Effector memory CD4-positive, alpha-beta T cell (primary cell): ENCODE results near the gene RPL35.
"Not testable (repeated sequence)": the region's sequence is repeated elsewhere in the genome, so short reads cannot be mapped to it uniquely, and the experiment has no call there.

ENCODE experiments used
- DNase-seq, 3 donors: peaks; one replicate each; pipeline ENCODE4 v3.0.0-alpha.2; 2020
- H3K27ac ChIP-seq: 2 replicates; pipeline ENCODE4 v1.7.0; 2013; ENCODE audit warnings: mild to moderate bottlenecking, low read length, moderate library complexity; ENCODE audit not compliant: insufficient read depth, poor library complexity, severe bottlenecking
- H3K27me3 ChIP-seq: replicated peaks from 2 replicates; pipeline ENCODE4 v1.7.0; 2013; ENCODE audit warnings: mild to moderate bottlenecking, low read length; ENCODE audit not compliant: insufficient read depth, control insufficient read depth, poor library complexity, severe bottlenecking
- H3K36me3 ChIP-seq: 2 replicates; pipeline ENCODE4 v1.7.0; 2013; ENCODE audit warnings: mild to moderate bottlenecking, low read length, moderate library complexity; ENCODE audit not compliant: control insufficient read depth, insufficient read depth
- H3K4me1 ChIP-seq: 2 replicates; pipeline ENCODE4 v1.7.0; 2013; ENCODE audit warnings: low read length, mild to moderate bottlenecking; ENCODE audit not compliant: control insufficient read depth, insufficient read depth, poor library complexity, severe bottlenecking
- H3K4me3 ChIP-seq: 2 replicates; pipeline ENCODE4 v1.7.0; 2013; ENCODE audit warnings: low read length, low read depth, mild to moderate bottlenecking; ENCODE audit not compliant: insufficient read depth, poor library complexity, severe bottlenecking
- H3K9me3 ChIP-seq: 2 replicates; pipeline ENCODE4 v1.7.0; 2013; ENCODE audit warnings: mild to moderate bottlenecking, low read length, moderate library complexity; ENCODE audit not compliant: control insufficient read depth

Gene RPL35

GRCh38 chr9:124840300-124840833, 21.4 kb downstream of the RPL35 start:
- DNase-seq = no peak
- no peak overlapping the region for H3K27ac ChIP-seq

GRCh38 chr9:124839612-124840299, 22.0 kb downstream of the RPL35 start:
- Histone ChIP-seq H3K27ac (no peak overlapping the region), H3K27me3 (no peaks in the 10 kb centered on the region), H3K4me1 (no peaks in the 10 kb centered on the region), H3K4me3 (no peak overlapping the region), H3K36me3 (no peaks in the 10 kb centered on the region), H3K9me3 (no peaks in the 10 kb centered on the region)
- DNase-seq = no peak

More at GRCh38 chr9:124840300-124840833, 21.4 kb downstream of the RPL35 start:
- Histone ChIP-seq H3K27me3 (no peaks in the 10 kb centered on the region), H3K9me3 (no peaks in the 10 kb centered on the region), H3K4me1 (no peaks in the 10 kb centered on the region), H3K36me3 (no peaks in the 10 kb centered on the region), H3K4me3 (no peak overlapping the region)

GRCh38 chr9:124838567-124839275, 23.0 kb downstream of the RPL35 start:
- not testable (repeated sequence) for H3K36me3 ChIP-seq, H3K4me3 ChIP-seq, H3K27ac ChIP-seq, H3K9me3 ChIP-seq, DNase-seq, H3K4me1 ChIP-seq, H3K27me3 ChIP-seq

- not testable (repeated sequence) for H3K36me3 ChIP-seq, H3K9me3 ChIP-seq, H3K27ac ChIP-seq, DNase-seq, H3K27me3 ChIP-seq, H3K4me3 ChIP-seq, H3K4me1 ChIP-seq
Measured at GRCh38 chr9:124838132-124838531, 23.6 kb downstream of the RPL35 start.

GRCh38 chr9:124835026-124835557, 26.7 kb downstream of the RPL35 start:
- no peak for DNase-seq
- H3K4me3 ChIP-seq = no peak overlapping the region
- no peaks in the 10 kb centered on the region for H3K36me3 ChIP-seq
- no peaks in the 10 kb centered on the region for H3K27me3 ChIP-seq
- H3K27ac ChIP-seq = no peak overlapping the region
- no peaks in the 10 kb centered on the region for H3K4me1 ChIP-seq
- H3K9me3 ChIP-seq = no peaks in the 10 kb centered on the region

GRCh38 chr9:124834591-124834990, 27.2 kb downstream of the RPL35 start:
- H3K9me3 ChIP-seq = no peaks in the 10 kb centered on the region
- H3K4me3 ChIP-seq = no peak overlapping the region
- no peak for DNase-seq
- H3K4me1 ChIP-seq = no peaks in the 10 kb centered on the region
- no peaks in the 10 kb centered on the region for H3K36me3 ChIP-seq
- H3K27me3 ChIP-seq = no peaks in the 10 kb centered on the region
- no peak overlapping the region for H3K27ac ChIP-seq

DNA sequence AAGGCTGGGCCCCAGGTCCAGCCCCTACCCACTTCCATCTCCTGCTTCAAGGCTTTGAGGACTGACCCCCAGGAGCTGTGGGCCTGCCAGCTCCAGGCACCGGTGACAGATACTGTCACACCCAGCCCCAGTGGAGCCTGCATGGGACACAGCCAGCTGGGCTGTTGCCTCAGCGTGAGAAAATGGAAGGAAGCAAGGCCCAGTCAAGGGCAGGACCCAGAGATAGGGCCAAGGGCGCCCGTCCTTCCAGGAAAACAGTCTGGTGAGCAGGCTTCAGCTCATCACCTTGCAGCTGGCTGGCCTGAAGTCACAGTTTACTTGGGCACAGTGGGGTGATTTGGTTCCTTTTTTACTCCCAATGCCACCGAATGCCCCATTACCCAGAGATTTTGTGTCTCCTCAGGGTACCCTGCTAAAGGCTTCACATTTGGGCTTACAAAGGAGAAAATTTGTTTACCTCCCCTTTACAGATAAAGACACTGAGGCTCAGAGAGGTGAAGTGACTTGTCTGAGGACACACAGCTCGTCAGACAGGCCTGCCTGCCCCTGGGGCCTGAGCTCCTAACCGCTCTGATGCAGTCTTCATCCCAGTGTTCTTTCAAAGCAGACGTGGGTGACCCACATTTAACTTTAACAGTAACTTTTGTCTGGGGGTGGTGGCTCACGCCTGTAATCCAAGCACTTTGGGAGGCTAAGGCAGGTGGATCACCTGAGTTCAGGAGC, 30.0 kb downstream of the RPL35 start:
- DNase-seq = no peak
- Histone ChIP-seq H3K27me3 (no peaks in the 10 kb centered on the region), H3K36me3 (no peaks in the 10 kb centered on the region), H3K4me1 (no peaks in the 10 kb centered on the region), H3K27ac (no peak overlapping the region), H3K9me3 (no peaks in the 10 kb centered on the region), H3K4me3 (no peak overlapping the region)

DNA sequence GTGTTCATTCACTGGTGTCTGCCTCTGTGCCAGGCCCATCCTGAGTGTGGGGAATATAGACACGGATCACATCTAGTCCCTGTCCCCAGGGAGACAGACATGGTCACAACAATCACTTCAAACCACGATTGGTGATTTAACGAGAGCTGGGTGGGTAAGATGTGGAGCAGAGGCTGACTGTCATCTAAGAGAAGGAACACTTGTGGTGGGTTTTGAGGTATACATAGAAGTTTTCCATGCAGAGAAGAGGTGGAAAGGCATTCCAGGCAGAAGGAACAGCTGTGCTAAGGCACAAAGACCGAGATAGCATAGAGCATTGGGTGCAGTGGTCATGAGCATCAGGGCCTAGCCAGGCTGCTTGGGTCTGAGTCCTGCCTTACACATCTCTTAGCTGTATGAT, 31.2 kb downstream of the RPL35 start:
- no peaks in the 10 kb centered on the region for H3K36me3 ChIP-seq
- H3K4me1 ChIP-seq = no peaks in the 10 kb centered on the region
- no peaks in the 10 kb centered on the region for H3K9me3 ChIP-seq
- H3K4me3 ChIP-seq = no peak overlapping the region
- no peaks in the 10 kb centered on the region for H3K27me3 ChIP-seq
- DNase-seq = no peak
- no peak overlapping the region for H3K27ac ChIP-seq

- H3K36me3 ChIP-seq = no peaks in the 10 kb centered on the region
- no peaks in the 10 kb centered on the region for H3K4me1 ChIP-seq
- no peak overlapping the region for H3K27ac ChIP-seq
Measured at GRCh38 chr9:124829334-124829669, 32.5 kb downstream of the RPL35 start.

More at GRCh38 chr9:124829334-124829669, 32.5 kb downstream of the RPL35 start:
- H3K4me3 ChIP-seq = no peak overlapping the region
- DNase-seq = no peak
- H3K27me3 ChIP-seq = no peaks in the 10 kb centered on the region
- H3K9me3 ChIP-seq = no peaks in the 10 kb centered on the region
